ENCODE results near the gene ZNF774. TPM values are rescaled to one million over a fixed set of nuclear protein-coding genes. Genes with fewer than 3 reads are reported as not detected.

ZNF774 gene
- total and polyA plus RNA-seq, 4 donors: 0.19 to 1.0 (median 0.48) TPM

- no peak for DNase-seq (ENCODE audit: low spot score)
- H3K4me1 ChIP-seq (ENCODE audit: control insufficient read depth in 4 of 4, insufficient read depth in 4 of 4, low read length in 3 of 4): peaks cover 2 to 6% (median 4%) of the 10 kb centered on the region in 4 donors
- WGBS: 43% methylated on average over 7 of the region's 7 CpGs
- H3K9ac ChIP-seq (ENCODE audit: low read depth in 1 of 2, low read length in 2 of 2): peak overlapping the region; percentile 24 to 74
- TF ChIP-seq ZBTB33 (IDR thresholded peaks at IDR 0.05) (no peak), JUND (IDR thresholded peaks at IDR 0.05) (peak; percentile 74 to 76), SP1 (IDR thresholded peaks at IDR 0.05) (peak; percentile 56), GABPA (IDR thresholded peaks at IDR 0.05 in 1 of 2, conservative IDR thresholded peaks at IDR 0.05 in 1 of 2) (peak in 1 of 2 donors; percentile 21)
- no peak overlapping the region for H3K4me3 ChIP-seq (ENCODE audit: low read depth in 1 of 3, low read length in 3 of 3)
- peak overlapping the region; percentile 77 to 84 for H3K27ac ChIP-seq (ENCODE audit: low read depth in 1 of 2, low read length in 2 of 2)
- no peaks in the 10 kb centered on the region for H3K9me3 ChIP-seq (ENCODE audit: control insufficient read depth in 4 of 4, low read length in 3 of 4)
- H3K36me3 ChIP-seq (ENCODE audit: control insufficient read depth in 4 of 4, insufficient read depth in 3 of 4, low read depth in 1 of 4, low read length in 3 of 4): no peaks in the 10 kb centered on the region
- no peaks in the 10 kb centered on the region for H3K27me3 ChIP-seq (ENCODE audit: control insufficient read depth in 4 of 4, insufficient read depth in 4 of 4, low read length in 3 of 4)
Measured at GRCh38 chr15:90400759-90401314, 48.8 kb downstream of the ZNF774 start.

GRCh38 chr15:90401495-90401894 is 49.4 kb downstream of the ZNF774 start:
- H3K36me3 ChIP-seq (ENCODE audit: control insufficient read depth in 4 of 4, insufficient read depth in 3 of 4, low read depth in 1 of 4, low read length in 3 of 4): no peaks in the 10 kb centered on the region
- H3K27me3 ChIP-seq (ENCODE audit: control insufficient read depth in 4 of 4, insufficient read depth in 4 of 4, low read length in 3 of 4): no peaks in the 10 kb centered on the region
- H3K4me1 ChIP-seq (ENCODE audit: control insufficient read depth in 4 of 4, insufficient read depth in 4 of 4, low read length in 3 of 4): peaks cover 2 to 6% (median 4%) of the 10 kb centered on the region in 4 donors
- no peak overlapping the region for H3K4me3 ChIP-seq (ENCODE audit: low read depth in 1 of 3, low read length in 3 of 3)
- H3K27ac ChIP-seq (ENCODE audit: low read depth in 1 of 2, low read length in 2 of 2): peak overlapping the region; percentile 69 to 84
- WGBS: 38% methylated on average over 1 of the region's 1 CpG
- DNase-seq (ENCODE audit: low spot score): no peak
- TF ChIP-seq, protein P1, sequence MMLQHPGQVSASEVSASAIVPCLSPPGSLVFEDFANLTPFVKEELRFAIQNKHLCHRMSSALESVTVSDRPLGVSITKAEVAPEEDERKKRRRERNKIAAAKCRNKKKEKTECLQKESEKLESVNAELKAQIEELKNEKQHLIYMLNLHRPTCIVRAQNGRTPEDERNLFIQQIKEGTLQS (IDR thresholded peaks at IDR 0.05): no peak
- TF ChIP-seq FOXA1 (IDR thresholded peaks at IDR 0.05): no peak
- TF ChIP-seq JUND (IDR thresholded peaks at IDR 0.05): no peak
- TF ChIP-seq GABPA (IDR thresholded peaks at IDR 0.05 in 1 of 2, conservative IDR thresholded peaks at IDR 0.05 in 1 of 2): no peak
- TF ChIP-seq, protein P2, sequence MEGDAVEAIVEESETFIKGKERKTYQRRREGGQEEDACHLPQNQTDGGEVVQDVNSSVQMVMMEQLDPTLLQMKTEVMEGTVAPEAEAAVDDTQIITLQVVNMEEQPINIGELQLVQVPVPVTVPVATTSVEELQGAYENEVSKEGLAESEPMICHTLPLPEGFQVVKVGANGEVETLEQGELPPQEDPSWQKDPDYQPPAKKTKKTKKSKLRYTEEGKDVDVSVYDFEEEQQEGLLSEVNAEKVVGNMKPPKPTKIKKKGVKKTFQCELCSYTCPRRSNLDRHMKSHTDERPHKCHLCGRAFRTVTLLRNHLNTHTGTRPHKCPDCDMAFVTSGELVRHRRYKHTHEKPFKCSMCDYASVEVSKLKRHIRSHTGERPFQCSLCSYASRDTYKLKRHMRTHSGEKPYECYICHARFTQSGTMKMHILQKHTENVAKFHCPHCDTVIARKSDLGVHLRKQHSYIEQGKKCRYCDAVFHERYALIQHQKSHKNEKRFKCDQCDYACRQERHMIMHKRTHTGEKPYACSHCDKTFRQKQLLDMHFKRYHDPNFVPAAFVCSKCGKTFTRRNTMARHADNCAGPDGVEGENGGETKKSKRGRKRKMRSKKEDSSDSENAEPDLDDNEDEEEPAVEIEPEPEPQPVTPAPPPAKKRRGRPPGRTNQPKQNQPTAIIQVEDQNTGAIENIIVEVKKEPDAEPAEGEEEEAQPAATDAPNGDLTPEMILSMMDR (IDR thresholded peaks at IDR 0.05; ENCODE audit: low read depth, low read length, missing input control): no peak
- TF ChIP-seq, protein P3, sequence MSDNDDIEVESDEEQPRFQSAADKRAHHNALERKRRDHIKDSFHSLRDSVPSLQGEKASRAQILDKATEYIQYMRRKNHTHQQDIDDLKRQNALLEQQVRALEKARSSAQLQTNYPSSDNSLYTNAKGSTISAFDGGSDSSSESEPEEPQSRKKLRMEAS (IDR thresholded peaks at IDR 0.05): no peak
- TF ChIP-seq NR2F2 (IDR thresholded peaks at IDR 0.05): no peak
- TF ChIP-seq EGR1 (IDR thresholded peaks at IDR 0.05; ENCODE audit: low read depth in 2 of 2): no peak
- TF ChIP-seq RAD21 (IDR thresholded peaks at IDR 0.05): no peak
- TF ChIP-seq ZBTB33 (IDR thresholded peaks at IDR 0.05): no peak
- TF ChIP-seq FOXA2 (IDR thresholded peaks at IDR 0.05): no peak
- no peak for TF ChIP-seq HNF4A (conservative IDR thresholded peaks at IDR 0.05)
- TF ChIP-seq, protein P4, sequence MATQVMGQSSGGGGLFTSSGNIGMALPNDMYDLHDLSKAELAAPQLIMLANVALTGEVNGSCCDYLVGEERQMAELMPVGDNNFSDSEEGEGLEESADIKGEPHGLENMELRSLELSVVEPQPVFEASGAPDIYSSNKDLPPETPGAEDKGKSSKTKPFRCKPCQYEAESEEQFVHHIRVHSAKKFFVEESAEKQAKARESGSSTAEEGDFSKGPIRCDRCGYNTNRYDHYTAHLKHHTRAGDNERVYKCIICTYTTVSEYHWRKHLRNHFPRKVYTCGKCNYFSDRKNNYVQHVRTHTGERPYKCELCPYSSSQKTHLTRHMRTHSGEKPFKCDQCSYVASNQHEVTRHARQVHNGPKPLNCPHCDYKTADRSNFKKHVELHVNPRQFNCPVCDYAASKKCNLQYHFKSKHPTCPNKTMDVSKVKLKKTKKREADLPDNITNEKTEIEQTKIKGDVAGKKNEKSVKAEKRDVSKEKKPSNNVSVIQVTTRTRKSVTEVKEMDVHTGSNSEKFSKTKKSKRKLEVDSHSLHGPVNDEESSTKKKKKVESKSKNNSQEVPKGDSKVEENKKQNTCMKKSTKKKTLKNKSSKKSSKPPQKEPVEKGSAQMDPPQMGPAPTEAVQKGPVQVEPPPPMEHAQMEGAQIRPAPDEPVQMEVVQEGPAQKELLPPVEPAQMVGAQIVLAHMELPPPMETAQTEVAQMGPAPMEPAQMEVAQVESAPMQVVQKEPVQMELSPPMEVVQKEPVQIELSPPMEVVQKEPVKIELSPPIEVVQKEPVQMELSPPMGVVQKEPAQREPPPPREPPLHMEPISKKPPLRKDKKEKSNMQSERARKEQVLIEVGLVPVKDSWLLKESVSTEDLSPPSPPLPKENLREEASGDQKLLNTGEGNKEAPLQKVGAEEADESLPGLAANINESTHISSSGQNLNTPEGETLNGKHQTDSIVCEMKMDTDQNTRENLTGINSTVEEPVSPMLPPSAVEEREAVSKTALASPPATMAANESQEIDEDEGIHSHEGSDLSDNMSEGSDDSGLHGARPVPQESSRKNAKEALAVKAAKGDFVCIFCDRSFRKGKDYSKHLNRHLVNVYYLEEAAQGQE (IDR thresholded peaks at IDR 0.05): no peak
- no peak for TF ChIP-seq TAF1 (conservative IDR thresholded peaks at IDR 0.05)
- no peak for TF ChIP-seq YY1 (IDR thresholded peaks at IDR 0.05)
- no peaks in the 10 kb centered on the region for H3K9me3 ChIP-seq (ENCODE audit: control insufficient read depth in 4 of 4, low read length in 3 of 4)
- H3K9ac ChIP-seq (ENCODE audit: low read depth in 1 of 2, low read length in 2 of 2): no peak overlapping the region

Measured in liver (tissue), 9 donors.